ENCODE results near the gene GASK1A. TPM values are rescaled to one million over a fixed set of nuclear protein-coding genes. Genes with fewer than 3 reads are reported as not detected.

Gene GASK1A
- total and polyA plus RNA-seq, 10 donors: 0.43 to 4.0 (median 1.8) TPM

DNA sequence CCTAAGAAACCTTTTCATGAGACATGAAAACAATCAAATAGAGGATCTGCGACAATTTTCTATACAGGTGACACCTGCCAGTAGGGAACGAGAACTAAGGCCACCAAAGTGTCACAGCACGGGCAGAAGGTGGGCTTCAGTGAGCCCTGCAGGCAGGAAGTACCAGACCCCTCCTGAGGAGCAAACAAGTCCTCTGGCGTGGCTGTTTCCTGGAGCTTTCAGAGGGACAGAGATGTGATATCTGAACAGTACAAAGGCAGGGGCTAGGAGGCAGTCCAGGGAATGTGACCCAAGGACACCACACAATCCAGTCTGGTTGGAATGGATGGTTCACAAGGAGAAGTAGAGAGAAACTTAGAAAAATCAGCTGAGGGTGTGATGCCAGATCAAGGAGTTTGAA lies 110.0 kb downstream of the GASK1A start:
- intact Hi-C loops (cut with DNase I; ENCODE audit: low total_unique reads): no loop called here

GRCh38 chr3:43090238-43090637 lies 111.1 kb downstream of the GASK1A start:
- H3K4me3 ChIP-seq: no peak overlapping the region
- TF ChIP-seq, protein P1, sequence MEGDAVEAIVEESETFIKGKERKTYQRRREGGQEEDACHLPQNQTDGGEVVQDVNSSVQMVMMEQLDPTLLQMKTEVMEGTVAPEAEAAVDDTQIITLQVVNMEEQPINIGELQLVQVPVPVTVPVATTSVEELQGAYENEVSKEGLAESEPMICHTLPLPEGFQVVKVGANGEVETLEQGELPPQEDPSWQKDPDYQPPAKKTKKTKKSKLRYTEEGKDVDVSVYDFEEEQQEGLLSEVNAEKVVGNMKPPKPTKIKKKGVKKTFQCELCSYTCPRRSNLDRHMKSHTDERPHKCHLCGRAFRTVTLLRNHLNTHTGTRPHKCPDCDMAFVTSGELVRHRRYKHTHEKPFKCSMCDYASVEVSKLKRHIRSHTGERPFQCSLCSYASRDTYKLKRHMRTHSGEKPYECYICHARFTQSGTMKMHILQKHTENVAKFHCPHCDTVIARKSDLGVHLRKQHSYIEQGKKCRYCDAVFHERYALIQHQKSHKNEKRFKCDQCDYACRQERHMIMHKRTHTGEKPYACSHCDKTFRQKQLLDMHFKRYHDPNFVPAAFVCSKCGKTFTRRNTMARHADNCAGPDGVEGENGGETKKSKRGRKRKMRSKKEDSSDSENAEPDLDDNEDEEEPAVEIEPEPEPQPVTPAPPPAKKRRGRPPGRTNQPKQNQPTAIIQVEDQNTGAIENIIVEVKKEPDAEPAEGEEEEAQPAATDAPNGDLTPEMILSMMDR (IDR thresholded peaks at IDR 0.05 in 8 of 11, conservative IDR thresholded peaks at IDR 0.05 in 3 of 11): no peak
- TF ChIP-seq POLR2A (IDR thresholded peaks at IDR 0.05): no peak
- no peak for TF ChIP-seq POLR2AphosphoS5 (IDR thresholded peaks at IDR 0.05)
- no peaks in the 10 kb centered on the region for H3K9me3 ChIP-seq
- H3K36me3 ChIP-seq: no peaks in the 10 kb centered on the region
- intact Hi-C loops (cut with DNase I; ENCODE audit: low total_unique reads): no loop called here
- H3K27me3 ChIP-seq (replicated peaks in 1 of 7): no peaks in the 10 kb centered on the region
- no peaks in the 10 kb centered on the region for H3K4me1 ChIP-seq
- WGBS, 5 donors: 88 to 98% (median 92%) methylated on average over 3 of the region's 3 CpGs
- H3K27ac ChIP-seq: no peak overlapping the region
- no peak for DNase-seq

More for the DNA sequence above, 110.0 kb downstream of the GASK1A start:
- no peaks in the 10 kb centered on the region for H3K4me1 ChIP-seq
- WGBS, 5 donors: 79 to 88% (median 86%) methylated on average over 4 of the region's 4 CpGs
- DNase-seq: no peak
- TF ChIP-seq POLR2AphosphoS5 (IDR thresholded peaks at IDR 0.05): no peak
- no peak for TF ChIP-seq POLR2A (IDR thresholded peaks at IDR 0.05)
- TF ChIP-seq, protein P1 (IDR thresholded peaks at IDR 0.05 in 8 of 11, conservative IDR thresholded peaks at IDR 0.05 in 3 of 11): no peak
- H3K36me3 ChIP-seq: no peaks in the 10 kb centered on the region
- no peak overlapping the region for H3K27ac ChIP-seq
- H3K9me3 ChIP-seq: no peaks in the 10 kb centered on the region
- H3K4me3 ChIP-seq: no peak overlapping the region
- no peaks in the 10 kb centered on the region for H3K27me3 ChIP-seq (replicated peaks in 1 of 7)

- H3K4me1 ChIP-seq: no peaks in the 10 kb centered on the region
- H3K9me3 ChIP-seq: no peaks in the 10 kb centered on the region
- intact Hi-C loops (cut with DNase I; ENCODE audit: low total_unique reads): no loop called here
- no peak overlapping the region for H3K27ac ChIP-seq
- no peaks in the 10 kb centered on the region for H3K27me3 ChIP-seq (replicated peaks in 1 of 7)
- no peak for DNase-seq
- TF ChIP-seq POLR2AphosphoS5 (IDR thresholded peaks at IDR 0.05): no peak
- TF ChIP-seq, protein P1 (IDR thresholded peaks at IDR 0.05 in 8 of 11, conservative IDR thresholded peaks at IDR 0.05 in 3 of 11): no peak
- no peaks in the 10 kb centered on the region for H3K36me3 ChIP-seq
- 88 to 95% (median 91%) methylated on average over 4 of the region's 4 CpGs for WGBS, 5 donors
- no peak overlapping the region for H3K4me3 ChIP-seq
Observed at GRCh38 chr3:43091481-43091880, 112.4 kb downstream of the GASK1A start.

DNA sequence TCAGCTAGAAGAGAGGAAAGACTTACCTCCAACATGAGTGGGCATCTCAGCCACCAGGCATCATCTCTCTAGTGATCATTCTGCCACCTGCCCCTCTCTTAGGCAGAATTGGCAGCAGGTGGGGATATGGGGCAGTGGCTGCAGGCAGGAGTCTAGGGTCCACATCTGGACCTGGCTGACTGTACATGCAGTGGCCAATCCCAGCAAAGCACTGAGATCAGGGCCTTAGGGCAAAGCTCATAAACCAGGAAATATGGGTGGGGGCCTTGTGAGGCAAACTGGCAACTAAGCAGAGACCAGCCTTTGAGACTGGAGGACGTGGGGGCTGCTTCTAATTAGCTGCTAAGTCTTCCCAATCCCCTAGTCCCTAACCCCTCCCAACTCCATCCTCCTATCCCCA lies 113.9 kb downstream of the GASK1A start:
- Histone ChIP-seq H3K27me3 (replicated peaks in 1 of 7) (no peaks in the 10 kb centered on the region), H3K4me1 (no peaks in the 10 kb centered on the region), H3K27ac (no peak overlapping the region), H3K4me3 (no peak overlapping the region), H3K36me3 (peaks cover 0 to 4% (median 0%) of the 10 kb centered on the region in 6 donors), H3K9me3 (no peaks in the 10 kb centered on the region)
- DNase-seq: no peak
- intact Hi-C loops (cut with DNase I; ENCODE audit: low total_unique reads): no loop called here
- TF ChIP-seq POLR2A (IDR thresholded peaks at IDR 0.05): no peak
- no peak for TF ChIP-seq POLR2AphosphoS5 (IDR thresholded peaks at IDR 0.05)
- TF ChIP-seq, protein P1 (IDR thresholded peaks at IDR 0.05 in 8 of 11, conservative IDR thresholded peaks at IDR 0.05 in 3 of 11): no peak
- WGBS, 5 donors: 67 to 88% (median 76%) methylated on average over 1 of the region's 1 CpG
